Suprapubic skin (tissue), 4 donors: Measurements from ENCODE around the gene CDH13. TPM values are rescaled to one million over a fixed set of nuclear protein-coding genes. Genes with fewer than 3 reads are reported as not detected.
A peak's percentile ranks its signal among the peaks of the same experiment; 100 is the strongest.

ENCODE experiments used
- DNase-seq, 2 donors: peaks; one replicate each; pipeline ENCODE4 v3.0.0-alpha.2; 2019; ENCODE audit warnings: low spot score in 2 of 2
- H3K27ac ChIP-seq: fragments of 200-600 bp; sonication (generic); one replicate; pipeline ENCODE4 v1.5.1; 2019
- H3K27me3 ChIP-seq: fragments of 200-600 bp; sonication (generic); one replicate; pipeline ENCODE4 v1.5.1; 2019
- H3K36me3 ChIP-seq: fragments of 200-600 bp; sonication (generic); one replicate; pipeline ENCODE4 v1.5.1; 2019
- H3K4me1 ChIP-seq: fragments of 200-600 bp; sonication (generic); one replicate; pipeline ENCODE4 v1.5.1; 2019
- H3K4me3 ChIP-seq: fragments of 200-600 bp; sonication (generic); one replicate; pipeline ENCODE4 v1.5.1; 2019; ENCODE audit warnings: mild to moderate bottlenecking
- H3K9me3 ChIP-seq: fragments of 200-600 bp; sonication (generic); one replicate; pipeline ENCODE4 v1.5.1; 2019
- EP300 ChIP-seq: sonication (generic); formaldehyde crosslinking; IDR thresholded peaks from one replicate; pipeline ENCODE4 v1.6.1; 2017; ENCODE audit warnings: antibody characterized with exemption
- POLR2A ChIP-seq, 2 donors: fragments of 450-650 bp; IDR thresholded peaks; one replicate each; pipeline ENCODE4 v1.6.1; 2017; ENCODE audit warnings: antibody characterized with exemption in 2 of 2, mild to moderate bottlenecking in 2 of 2, moderate library complexity in 2 of 2
- POLR2AphosphoS5 ChIP-seq, 3 donors: sonication (generic); formaldehyde crosslinking; IDR thresholded peaks; one replicate each; pipeline ENCODE4 v1.6.1; 2017; ENCODE audit warnings: antibody characterized with exemption in 3 of 3
- WGBS: methylation state at CpG from one replicate; pipeline ENCODE4 v1.1.5; 2018; 5-methylcytosine and 5-hydroxymethylcytosine counted together
- total RNA-seq, 4 donors: library from RNA; depleted of rRNA; stranded (reverse); fragments of >200 nt; gene quantifications; one replicate each; pipeline ENCODE4 v1.1.0, GENCODE V29; 2016
- TF ChIP-seq, protein P1 (sequence below), 2 donors: fragments of 200-600 bp in 1 of 2; fragments of 450-650 bp in 1 of 2; sonication (generic) in 1 of 2; IDR thresholded peaks; one replicate each; pipeline ENCODE4 v1.5.1; 2016 to 2019; ENCODE audit warnings: antibody characterized with exemption in 2 of 2, mild to moderate bottlenecking in 1 of 2, moderate library complexity in 1 of 2

CDH13 gene
- 100 to 1,000 TPM in 3 of 4 donors, 10 to 100 TPM in 1; 90.4 to 176 (median 139) TPM for total RNA-seq

DNA sequence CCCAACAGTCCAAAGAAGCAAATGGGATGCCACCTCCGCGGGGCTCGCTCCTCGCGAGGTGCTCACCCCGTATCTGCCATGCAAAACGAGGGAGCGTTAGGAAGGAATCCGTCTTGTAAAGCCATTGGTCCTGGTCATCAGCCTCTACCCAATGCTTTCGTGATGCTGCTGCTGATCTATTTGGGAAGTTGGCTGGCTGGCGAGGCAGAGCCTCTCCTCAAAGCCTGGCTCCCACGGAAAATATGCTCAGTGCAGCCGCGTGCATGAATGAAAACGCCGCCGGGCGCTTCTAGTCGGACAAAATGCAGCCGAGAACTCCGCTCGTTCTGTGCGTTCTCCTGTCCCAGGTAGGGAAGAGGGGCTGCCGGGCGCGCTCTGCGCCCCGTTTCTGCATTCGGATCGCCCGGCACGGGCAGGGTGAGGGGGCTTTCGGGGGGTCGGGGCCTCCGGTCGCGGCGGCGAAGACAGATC lies at the start of gene CDH13:
CDH13 (plus strand) TSS at position 179 of the 471 bp plus-strand sequence.
- no peaks in the 10 kb centered on the region for H3K36me3 ChIP-seq
- H3K4me3 ChIP-seq: peak within 1 kb of the TSS; percentile 61
- TF ChIP-seq EP300 (no peak), POLR2A (IDR thresholded peaks at IDR 0.05) (no peak), POLR2AphosphoS5 (IDR thresholded peaks at IDR 0.05) (no peak)
- TF ChIP-seq, protein P1, sequence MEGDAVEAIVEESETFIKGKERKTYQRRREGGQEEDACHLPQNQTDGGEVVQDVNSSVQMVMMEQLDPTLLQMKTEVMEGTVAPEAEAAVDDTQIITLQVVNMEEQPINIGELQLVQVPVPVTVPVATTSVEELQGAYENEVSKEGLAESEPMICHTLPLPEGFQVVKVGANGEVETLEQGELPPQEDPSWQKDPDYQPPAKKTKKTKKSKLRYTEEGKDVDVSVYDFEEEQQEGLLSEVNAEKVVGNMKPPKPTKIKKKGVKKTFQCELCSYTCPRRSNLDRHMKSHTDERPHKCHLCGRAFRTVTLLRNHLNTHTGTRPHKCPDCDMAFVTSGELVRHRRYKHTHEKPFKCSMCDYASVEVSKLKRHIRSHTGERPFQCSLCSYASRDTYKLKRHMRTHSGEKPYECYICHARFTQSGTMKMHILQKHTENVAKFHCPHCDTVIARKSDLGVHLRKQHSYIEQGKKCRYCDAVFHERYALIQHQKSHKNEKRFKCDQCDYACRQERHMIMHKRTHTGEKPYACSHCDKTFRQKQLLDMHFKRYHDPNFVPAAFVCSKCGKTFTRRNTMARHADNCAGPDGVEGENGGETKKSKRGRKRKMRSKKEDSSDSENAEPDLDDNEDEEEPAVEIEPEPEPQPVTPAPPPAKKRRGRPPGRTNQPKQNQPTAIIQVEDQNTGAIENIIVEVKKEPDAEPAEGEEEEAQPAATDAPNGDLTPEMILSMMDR (IDR thresholded peaks at IDR 0.05): no peak
- peaks cover 31% of the 10 kb centered on the region for H3K27me3 ChIP-seq
- no peak for DNase-seq
- WGBS: 0% methylated on average over 11 of the region's 39 CpGs
- H3K27ac ChIP-seq: peak within 1 kb of the TSS; percentile 88
- no peaks in the 10 kb centered on the region for H3K9me3 ChIP-seq
- H3K4me1 ChIP-seq: peaks cover 61% of the 10 kb centered on the region

DNA sequence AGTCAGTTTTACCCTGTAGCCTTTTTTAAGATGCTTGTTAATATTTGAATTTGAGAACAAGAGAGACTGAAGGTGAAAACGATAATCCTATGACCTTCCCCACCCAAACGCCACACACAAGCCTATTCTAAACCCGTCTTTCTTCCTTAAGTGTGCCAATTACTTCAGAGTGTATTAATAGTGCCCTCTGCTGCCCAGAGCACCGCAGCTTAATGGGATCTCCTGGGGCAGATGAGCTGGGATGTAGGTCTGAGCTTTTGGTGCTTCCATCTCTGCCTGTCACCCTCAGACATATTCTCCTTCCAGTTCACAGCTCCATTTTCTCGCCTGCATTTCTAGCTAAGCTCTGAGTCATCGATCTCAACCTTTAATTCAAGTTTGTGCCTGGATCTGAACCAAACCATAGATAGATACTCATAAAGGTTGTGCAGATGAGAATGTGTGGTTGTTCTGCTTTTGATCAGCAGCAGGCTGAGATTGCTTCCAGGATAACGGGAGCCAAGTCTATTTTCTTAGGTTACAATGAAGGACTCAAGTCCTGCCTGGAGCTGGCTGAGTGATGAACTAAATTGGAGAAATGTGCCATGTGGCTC lies 46.4 kb upstream of the CDH13 start:
- WGBS: 22% methylated on average over 7 of the region's 7 CpGs
- Histone ChIP-seq H3K9me3 (no peaks in the 10 kb centered on the region), H3K27me3 (no peaks in the 10 kb centered on the region), H3K4me3 (no peak overlapping the region), H3K36me3 (no peaks in the 10 kb centered on the region), H3K4me1 (no peaks in the 10 kb centered on the region), H3K27ac (no peak overlapping the region)
- no peak for TF ChIP-seq EP300
- TF ChIP-seq POLR2A (IDR thresholded peaks at IDR 0.05): no peak
- TF ChIP-seq, protein P1 (IDR thresholded peaks at IDR 0.05): no peak
- no peak for TF ChIP-seq POLR2AphosphoS5 (IDR thresholded peaks at IDR 0.05)
- no peak for DNase-seq

DNA sequence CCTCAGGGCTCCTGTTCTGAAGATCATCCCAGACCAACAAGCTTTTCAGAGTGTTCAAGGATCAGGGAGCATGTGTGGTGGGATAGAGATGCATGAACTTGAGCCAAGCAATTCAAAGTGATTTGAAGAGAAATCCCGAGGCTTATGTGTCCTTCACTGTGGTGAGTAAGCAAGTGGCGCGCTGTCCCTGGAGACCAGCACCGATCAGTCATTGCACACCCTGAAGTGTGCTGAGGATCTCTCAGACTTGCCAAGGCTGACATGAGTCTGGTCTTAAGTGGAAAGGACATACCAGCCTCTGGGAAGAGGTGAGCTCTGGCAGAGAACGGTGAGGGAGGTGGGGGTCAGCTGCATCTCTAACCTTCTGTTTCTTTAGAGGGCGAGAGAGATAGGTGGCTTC lies 43.8 kb upstream of the CDH13 start:
- WGBS: 80% methylated on average over 6 of the region's 6 CpGs
- TF ChIP-seq EP300 (no peak), POLR2A (IDR thresholded peaks at IDR 0.05) (no peak), POLR2AphosphoS5 (IDR thresholded peaks at IDR 0.05) (no peak)
- TF ChIP-seq, protein P1 (IDR thresholded peaks at IDR 0.05): no peak
- Histone ChIP-seq H3K36me3 (no peaks in the 10 kb centered on the region), H3K27ac (no peak overlapping the region), H3K4me1 (no peaks in the 10 kb centered on the region), H3K4me3 (no peak overlapping the region), H3K9me3 (no peaks in the 10 kb centered on the region), H3K27me3 (no peaks in the 10 kb centered on the region)
- no peak for DNase-seq

DNA sequence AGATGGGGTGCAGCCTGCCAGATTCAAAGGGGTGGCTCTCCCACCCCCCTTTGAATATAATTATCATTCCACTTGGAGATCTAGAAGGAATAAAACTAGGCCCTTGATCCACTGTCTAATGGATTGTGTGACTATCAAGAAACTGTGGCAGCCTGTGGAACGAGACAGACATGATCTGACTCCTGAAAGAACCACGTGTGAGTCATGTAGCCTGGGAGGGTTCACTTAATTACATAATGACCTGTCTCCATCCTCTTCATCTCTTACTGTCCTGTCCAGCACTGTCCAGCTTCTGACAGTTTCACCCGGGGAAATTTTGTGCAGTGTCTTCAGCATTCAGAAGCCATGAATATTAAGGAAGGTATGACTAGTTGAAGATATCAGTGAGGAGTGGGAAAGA lies 43.3 kb upstream of the CDH13 start:
- no peak overlapping the region for H3K4me3 ChIP-seq
- no peaks in the 10 kb centered on the region for H3K4me1 ChIP-seq
- no peaks in the 10 kb centered on the region for H3K36me3 ChIP-seq
- TF ChIP-seq, protein P1 (IDR thresholded peaks at IDR 0.05): no peak
- TF ChIP-seq POLR2AphosphoS5 (IDR thresholded peaks at IDR 0.05) (no peak), EP300 (no peak), POLR2A (IDR thresholded peaks at IDR 0.05) (no peak)
- H3K27me3 ChIP-seq: no peaks in the 10 kb centered on the region
- 43% methylated on average over 3 of the region's 3 CpGs for WGBS
- no peak for DNase-seq
- no peaks in the 10 kb centered on the region for H3K9me3 ChIP-seq
- H3K27ac ChIP-seq: no peak overlapping the region

DNA sequence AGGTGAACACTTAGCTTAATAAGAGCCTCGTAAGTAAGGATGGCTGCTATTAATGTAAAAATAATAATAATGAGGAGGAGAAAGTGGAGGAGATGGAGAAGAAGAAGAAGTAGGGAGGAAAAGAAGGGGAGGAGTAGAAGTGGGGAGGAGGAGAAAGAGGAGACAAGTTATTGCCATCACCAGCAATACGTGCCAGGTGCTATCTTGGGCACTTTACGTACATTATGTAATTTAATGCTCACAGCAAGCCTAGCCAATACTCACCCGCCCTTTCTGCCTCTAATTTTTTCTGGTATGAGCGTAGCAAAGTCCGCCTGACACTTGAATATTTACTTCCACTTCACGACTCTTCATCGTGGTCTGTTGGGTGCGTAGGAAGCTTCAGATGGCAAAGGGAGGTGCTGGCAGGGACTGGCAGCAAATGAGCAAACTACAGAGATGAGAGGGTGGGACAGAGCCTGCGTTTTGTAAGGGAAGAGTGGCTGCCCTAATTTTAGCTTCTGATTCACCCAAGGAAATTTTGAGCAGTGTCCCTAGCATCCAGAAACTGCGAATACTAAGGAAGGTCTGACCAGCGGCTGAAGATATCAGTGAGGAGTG lies 42.1 kb upstream of the CDH13 start:
- WGBS: 59% methylated on average over 12 of the region's 12 CpGs
- Histone ChIP-seq H3K4me3 (no peak overlapping the region), H3K36me3 (no peaks in the 10 kb centered on the region), H3K9me3 (no peaks in the 10 kb centered on the region), H3K27me3 (no peaks in the 10 kb centered on the region), H3K27ac (no peak overlapping the region), H3K4me1 (no peaks in the 10 kb centered on the region)
- DNase-seq: no peak
- TF ChIP-seq, protein P1 (IDR thresholded peaks at IDR 0.05): no peak
- no peak for TF ChIP-seq POLR2A (IDR thresholded peaks at IDR 0.05)
- no peak for TF ChIP-seq POLR2AphosphoS5 (IDR thresholded peaks at IDR 0.05)
- TF ChIP-seq EP300: no peak
